ENCODE results near the gene CDKAL1.
"Not testable (repeated sequence)": the region's sequence is repeated elsewhere in the genome, so short reads cannot be mapped to it uniquely, and the experiment has no call there.

CDKAL1 gene

GRCh38 chr6:20630136-20630535 is 95.9 kb downstream of the CDKAL1 start:
- H3K27me3 ChIP-seq (ENCODE audit: control insufficient read depth in 1 of 2, insufficient read depth in 2 of 2, low read length in 2 of 2): no peaks in the 10 kb centered on the region
- no peaks in the 10 kb centered on the region for H3K36me3 ChIP-seq (ENCODE audit: control insufficient read depth in 1 of 2, insufficient read depth in 2 of 2, low read length in 2 of 2)
- H3K9ac ChIP-seq (ENCODE audit: low read depth in 1 of 2, low read length in 2 of 2): no peak overlapping the region
- H3K4me3 ChIP-seq (ENCODE audit: low read depth in 1 of 2, low read length in 2 of 2): no peak overlapping the region
- no peaks in the 10 kb centered on the region for H3K9me3 ChIP-seq (ENCODE audit: control insufficient read depth in 1 of 2, low read length in 2 of 2)
- peaks cover 0 to 8% of the 10 kb centered on the region in 2 donors for H3K4me1 ChIP-seq (ENCODE audit: control insufficient read depth in 1 of 2, insufficient read depth in 2 of 2, low read length in 2 of 2)
- H3K27ac ChIP-seq (ENCODE audit: low read depth, low read length): no peak overlapping the region

- H3K9ac ChIP-seq (ENCODE audit: low read depth in 1 of 2, low read length in 2 of 2): no peak overlapping the region
- no peaks in the 10 kb centered on the region for H3K27me3 ChIP-seq (ENCODE audit: control insufficient read depth in 1 of 2, insufficient read depth in 2 of 2, low read length in 2 of 2)
- H3K9me3 ChIP-seq (ENCODE audit: control insufficient read depth in 1 of 2, low read length in 2 of 2): no peaks in the 10 kb centered on the region
- H3K36me3 ChIP-seq (ENCODE audit: control insufficient read depth in 1 of 2, insufficient read depth in 2 of 2, low read length in 2 of 2): no peaks in the 10 kb centered on the region
- H3K4me1 ChIP-seq (ENCODE audit: control insufficient read depth in 1 of 2, insufficient read depth in 2 of 2, low read length in 2 of 2): peaks cover 0 to 8% of the 10 kb centered on the region in 2 donors
- no peak overlapping the region for H3K4me3 ChIP-seq (ENCODE audit: low read depth in 1 of 2, low read length in 2 of 2)
- no peak overlapping the region for H3K27ac ChIP-seq (ENCODE audit: low read depth, low read length)
These were observed 96.6 kb downstream of the CDKAL1 start for GRCh38 chr6:20630617-20631548.

GRCh38 chr6:20631549-20631924 is 97.3 kb downstream of the CDKAL1 start:
- no peaks in the 10 kb centered on the region for H3K36me3 ChIP-seq (ENCODE audit: control insufficient read depth in 1 of 2, insufficient read depth in 2 of 2, low read length in 2 of 2)
- H3K4me3 ChIP-seq (ENCODE audit: low read depth in 1 of 2, low read length in 2 of 2): no peak overlapping the region
- H3K4me1 ChIP-seq (ENCODE audit: control insufficient read depth in 1 of 2, insufficient read depth in 2 of 2, low read length in 2 of 2): peaks cover 0 to 8% of the 10 kb centered on the region in 2 donors
- no peaks in the 10 kb centered on the region for H3K27me3 ChIP-seq (ENCODE audit: control insufficient read depth in 1 of 2, insufficient read depth in 2 of 2, low read length in 2 of 2)
- H3K27ac ChIP-seq (ENCODE audit: low read depth, low read length): no peak overlapping the region
- H3K9me3 ChIP-seq (ENCODE audit: control insufficient read depth in 1 of 2, low read length in 2 of 2): no peaks in the 10 kb centered on the region
- H3K9ac ChIP-seq (ENCODE audit: low read depth in 1 of 2, low read length in 2 of 2): no peak overlapping the region

GRCh38 chr6:20632696-20633095 is 98.4 kb downstream of the CDKAL1 start:
- H3K4me1 ChIP-seq (ENCODE audit: control insufficient read depth in 1 of 2, insufficient read depth in 2 of 2, low read length in 2 of 2): peaks cover 0 to 8% of the 10 kb centered on the region in 2 donors
- H3K9ac ChIP-seq (ENCODE audit: low read depth in 1 of 2, low read length in 2 of 2): no peak overlapping the region
- no peak overlapping the region for H3K27ac ChIP-seq (ENCODE audit: low read depth, low read length)
- H3K9me3 ChIP-seq (ENCODE audit: control insufficient read depth in 1 of 2, low read length in 2 of 2): no peaks in the 10 kb centered on the region
- no peak overlapping the region for H3K4me3 ChIP-seq (ENCODE audit: low read depth in 1 of 2, low read length in 2 of 2)
- no peaks in the 10 kb centered on the region for H3K36me3 ChIP-seq (ENCODE audit: control insufficient read depth in 1 of 2, insufficient read depth in 2 of 2, low read length in 2 of 2)
- no peaks in the 10 kb centered on the region for H3K27me3 ChIP-seq (ENCODE audit: control insufficient read depth in 1 of 2, insufficient read depth in 2 of 2, low read length in 2 of 2)

- no peaks in the 10 kb centered on the region for H3K36me3 ChIP-seq (ENCODE audit: control insufficient read depth in 1 of 2, insufficient read depth in 2 of 2, low read length in 2 of 2)
- no peaks in the 10 kb centered on the region for H3K27me3 ChIP-seq (ENCODE audit: control insufficient read depth in 1 of 2, insufficient read depth in 2 of 2, low read length in 2 of 2)
- H3K4me3 ChIP-seq (ENCODE audit: low read depth in 1 of 2, low read length in 2 of 2): no peak overlapping the region
- no peak overlapping the region for H3K9ac ChIP-seq (ENCODE audit: low read depth in 1 of 2, low read length in 2 of 2)
- no peak overlapping the region for H3K27ac ChIP-seq (ENCODE audit: low read depth, low read length)
- no peaks in the 10 kb centered on the region for H3K9me3 ChIP-seq (ENCODE audit: control insufficient read depth in 1 of 2, low read length in 2 of 2)
- H3K4me1 ChIP-seq (ENCODE audit: control insufficient read depth in 1 of 2, insufficient read depth in 2 of 2, low read length in 2 of 2): peaks cover 0 to 8% of the 10 kb centered on the region in 2 donors
These were observed 99.5 kb downstream of the CDKAL1 start for GRCh38 chr6:20633566-20634340.

- Histone ChIP-seq H3K27me3 (ENCODE audit: control insufficient read depth in 1 of 2, insufficient read depth in 2 of 2, low read length in 2 of 2) (no peaks in the 10 kb centered on the region), H3K27ac (ENCODE audit: low read depth, low read length) (no peak overlapping the region), H3K4me3 (ENCODE audit: low read depth in 1 of 2, low read length in 2 of 2) (no peak overlapping the region), H3K9ac (ENCODE audit: low read depth in 1 of 2, low read length in 2 of 2) (no peak overlapping the region), H3K9me3 (ENCODE audit: control insufficient read depth in 1 of 2, low read length in 2 of 2) (no peaks in the 10 kb centered on the region), H3K4me1 (ENCODE audit: control insufficient read depth in 1 of 2, insufficient read depth in 2 of 2, low read length in 2 of 2) (no peaks in the 10 kb centered on the region), H3K36me3 (ENCODE audit: control insufficient read depth in 1 of 2, insufficient read depth in 2 of 2, low read length in 2 of 2) (no peaks in the 10 kb centered on the region)
These were observed 104.9 kb downstream of the CDKAL1 start for GRCh38 chr6:20639161-20639560.

DNA sequence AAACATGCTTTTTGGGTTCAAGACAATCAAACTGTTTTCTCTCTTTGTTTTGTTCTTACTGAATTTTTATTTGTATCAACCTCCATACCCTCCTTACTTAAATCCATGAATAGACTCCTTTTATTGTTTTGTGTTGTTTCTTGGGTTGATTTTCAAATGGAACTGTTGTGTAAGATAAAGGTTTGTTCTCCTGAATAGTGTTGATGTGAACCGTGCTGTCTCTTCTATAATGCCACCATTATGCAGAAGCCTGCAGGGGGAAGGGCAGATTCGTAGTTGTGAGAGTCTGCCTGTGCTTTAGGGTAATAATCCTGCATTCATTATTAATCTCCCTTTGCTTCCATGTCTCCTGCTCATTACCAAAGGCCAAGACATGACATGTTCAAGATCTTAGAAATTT is 105.9 kb downstream of the CDKAL1 start:
- no peaks in the 10 kb centered on the region for H3K9me3 ChIP-seq (ENCODE audit: control insufficient read depth in 1 of 2, low read length in 2 of 2)
- no peak overlapping the region for H3K9ac ChIP-seq (ENCODE audit: low read depth in 1 of 2, low read length in 2 of 2)
- H3K4me3 ChIP-seq (ENCODE audit: low read depth in 1 of 2, low read length in 2 of 2): no peak overlapping the region
- H3K27ac ChIP-seq (ENCODE audit: low read depth, low read length): no peak overlapping the region
- H3K27me3 ChIP-seq (ENCODE audit: control insufficient read depth in 1 of 2, insufficient read depth in 2 of 2, low read length in 2 of 2): no peaks in the 10 kb centered on the region
- no peaks in the 10 kb centered on the region for H3K4me1 ChIP-seq (ENCODE audit: control insufficient read depth in 1 of 2, insufficient read depth in 2 of 2, low read length in 2 of 2)
- H3K36me3 ChIP-seq (ENCODE audit: control insufficient read depth in 1 of 2, insufficient read depth in 2 of 2, low read length in 2 of 2): no peaks in the 10 kb centered on the region

DNA sequence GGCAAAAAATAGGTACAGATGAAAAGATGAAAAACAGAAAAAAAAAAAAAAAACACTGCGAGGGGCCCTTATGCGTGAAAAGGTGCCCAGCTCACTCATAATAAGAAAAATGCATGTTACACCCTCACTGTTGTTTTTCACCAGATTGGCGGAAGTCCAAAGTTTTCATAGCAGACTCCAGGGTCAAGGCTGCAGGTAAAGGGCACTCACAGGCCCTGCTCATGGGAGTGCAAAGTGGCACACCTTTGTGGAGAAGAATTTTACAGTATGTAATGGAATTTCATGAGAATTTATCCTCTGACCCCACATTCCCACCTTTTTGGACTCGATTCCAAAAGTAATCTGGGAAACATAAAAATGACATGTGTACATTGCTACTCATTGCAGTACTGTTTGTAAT is 108.2 kb downstream of the CDKAL1 start:
- H3K27me3 ChIP-seq (ENCODE audit: control insufficient read depth in 1 of 2, insufficient read depth in 2 of 2, low read length in 2 of 2): no peaks in the 10 kb centered on the region
- H3K27ac ChIP-seq (ENCODE audit: low read depth, low read length): no peak overlapping the region
- H3K36me3 ChIP-seq (ENCODE audit: control insufficient read depth in 1 of 2, insufficient read depth in 2 of 2, low read length in 2 of 2): no peaks in the 10 kb centered on the region
- no peak overlapping the region for H3K4me3 ChIP-seq (ENCODE audit: low read depth in 1 of 2, low read length in 2 of 2)
- no peak overlapping the region for H3K9ac ChIP-seq (ENCODE audit: low read depth in 1 of 2, low read length in 2 of 2)
- H3K4me1 ChIP-seq (ENCODE audit: control insufficient read depth in 1 of 2, insufficient read depth in 2 of 2, low read length in 2 of 2): no peaks in the 10 kb centered on the region
- H3K9me3 ChIP-seq (ENCODE audit: control insufficient read depth in 1 of 2, low read length in 2 of 2): no peaks in the 10 kb centered on the region

GRCh38 chr6:20644667-20645370 is 110.6 kb downstream of the CDKAL1 start:
- H3K27ac ChIP-seq (ENCODE audit: low read depth, low read length): no peak overlapping the region
- H3K9me3 ChIP-seq (ENCODE audit: control insufficient read depth in 1 of 2, low read length in 2 of 2): no peaks in the 10 kb centered on the region
- H3K36me3 ChIP-seq (ENCODE audit: control insufficient read depth in 1 of 2, insufficient read depth in 2 of 2, low read length in 2 of 2): no peaks in the 10 kb centered on the region
- no peaks in the 10 kb centered on the region for H3K27me3 ChIP-seq (ENCODE audit: control insufficient read depth in 1 of 2, insufficient read depth in 2 of 2, low read length in 2 of 2)
- no peak overlapping the region for H3K4me3 ChIP-seq (ENCODE audit: low read depth in 1 of 2, low read length in 2 of 2)
- H3K4me1 ChIP-seq (ENCODE audit: control insufficient read depth in 1 of 2, insufficient read depth in 2 of 2, low read length in 2 of 2): no peaks in the 10 kb centered on the region
- no peak overlapping the region for H3K9ac ChIP-seq (ENCODE audit: low read depth in 1 of 2, low read length in 2 of 2)

- H3K4me1 ChIP-seq (ENCODE audit: control insufficient read depth in 1 of 2, insufficient read depth in 2 of 2, low read length in 2 of 2); H3K36me3 ChIP-seq (ENCODE audit: control insufficient read depth in 1 of 2, insufficient read depth in 2 of 2, low read length in 2 of 2); H3K9me3 ChIP-seq (ENCODE audit: control insufficient read depth in 1 of 2, low read length in 2 of 2); H3K4me3 ChIP-seq (ENCODE audit: low read depth in 1 of 2, low read length in 2 of 2); H3K9ac ChIP-seq (ENCODE audit: low read depth in 1 of 2, low read length in 2 of 2); H3K27me3 ChIP-seq (ENCODE audit: control insufficient read depth in 1 of 2, insufficient read depth in 2 of 2, low read length in 2 of 2); H3K27ac ChIP-seq (ENCODE audit: low read depth, low read length): not testable (repeated sequence)
These were observed 111.3 kb downstream of the CDKAL1 start for GRCh38 chr6:20645572-20645971.
